Activated naive CD8-positive, alpha-beta T cell treated with anti-CD3 and anti-CD28 coated beads, Interleukin-2, amount 50 U/mL, for 16 hours (primary cell): ENCODE measurements around the gene SLC37A1.
A peak's percentile ranks its signal among the peaks of the same experiment; 100 is the strongest.

Experiments
- DNase-seq: peaks from one replicate; pipeline ENCODE4 v3.0.0-alpha.2; 2020; ENCODE audit warnings: low read depth, low spot score

SLC37A1 gene

DNA sequence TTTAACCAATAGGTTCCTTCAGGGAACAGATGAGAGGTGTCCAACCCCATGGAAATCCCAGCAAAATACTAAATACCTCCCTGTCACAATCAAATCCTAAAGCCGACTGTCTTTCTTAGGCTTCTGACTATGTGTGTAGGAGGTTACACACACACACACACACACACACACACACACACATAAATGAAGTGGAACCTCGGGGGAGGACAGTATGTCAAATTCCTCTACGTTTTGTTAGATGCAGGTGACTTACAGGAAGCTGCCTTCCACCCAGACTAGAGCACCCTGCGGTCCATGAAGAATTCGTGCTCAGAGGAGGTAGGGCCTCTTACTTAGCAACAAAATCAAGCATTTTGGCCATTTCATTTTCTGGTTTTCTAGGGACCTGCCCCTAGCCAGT, 34.1 kb upstream of the SLC37A1 start:
- DNase-seq, result no peak

DNA sequence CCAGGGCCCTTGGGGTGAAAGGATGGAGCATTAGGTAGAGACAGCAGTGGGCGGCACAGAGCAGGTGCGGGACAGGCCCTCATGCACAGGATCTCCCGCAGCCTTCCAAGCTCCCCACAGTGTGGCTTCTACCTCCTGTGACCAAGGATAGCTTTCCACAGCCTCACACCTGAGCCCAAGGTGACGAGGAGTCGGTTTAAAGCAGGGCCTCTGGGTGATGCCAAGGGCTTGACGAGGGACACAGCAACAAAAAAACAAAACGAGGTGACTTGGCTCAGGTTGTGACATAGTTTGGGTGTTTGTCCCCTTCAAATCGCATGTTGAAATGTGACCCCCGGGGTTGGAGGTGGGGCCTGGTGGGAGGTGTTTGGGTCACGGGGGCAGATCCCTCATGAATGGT, 32.9 kb upstream of the SLC37A1 start:
- DNase-seq, result no peak

DNA sequence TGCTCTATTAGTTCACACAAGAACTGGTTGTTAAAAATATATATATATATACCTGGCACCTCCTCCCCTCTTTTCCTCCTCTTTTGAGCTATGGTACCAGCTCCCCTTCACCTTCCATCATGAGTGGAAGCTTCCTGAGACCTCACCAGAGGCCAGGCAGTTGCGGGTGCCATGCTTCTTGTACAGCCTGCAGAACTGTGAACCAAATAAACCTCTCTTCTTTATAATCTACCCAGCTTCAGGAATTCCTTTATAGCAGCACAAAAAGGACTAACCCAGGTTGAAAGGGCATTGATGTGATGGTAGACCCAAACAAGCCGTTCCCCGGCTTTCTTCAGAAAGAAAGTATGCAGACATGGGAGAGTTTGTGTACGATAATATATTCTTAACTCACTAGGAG, 32.5 kb upstream of the SLC37A1 start:
- no peak for DNase-seq

DNA sequence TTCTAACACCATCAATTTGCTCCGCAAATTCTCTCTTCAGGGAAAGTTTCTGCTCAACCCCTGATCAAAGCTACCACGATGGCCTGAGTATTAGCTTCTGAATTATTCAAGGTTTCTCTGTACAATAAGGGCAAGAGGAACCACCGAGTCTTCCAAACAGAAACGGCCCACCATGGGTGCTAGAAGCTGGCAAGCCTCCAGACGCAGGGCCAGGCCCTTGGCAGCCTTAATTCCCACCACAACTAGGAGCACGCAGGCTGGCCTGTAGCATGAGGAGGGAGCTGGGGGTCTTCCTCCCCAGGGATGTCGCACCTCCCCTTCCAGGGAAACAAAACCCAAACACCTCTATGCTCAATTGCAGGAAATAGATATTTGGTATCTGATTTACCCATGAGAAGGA, 28.7 kb upstream of the SLC37A1 start:
- no peak for DNase-seq

DNA sequence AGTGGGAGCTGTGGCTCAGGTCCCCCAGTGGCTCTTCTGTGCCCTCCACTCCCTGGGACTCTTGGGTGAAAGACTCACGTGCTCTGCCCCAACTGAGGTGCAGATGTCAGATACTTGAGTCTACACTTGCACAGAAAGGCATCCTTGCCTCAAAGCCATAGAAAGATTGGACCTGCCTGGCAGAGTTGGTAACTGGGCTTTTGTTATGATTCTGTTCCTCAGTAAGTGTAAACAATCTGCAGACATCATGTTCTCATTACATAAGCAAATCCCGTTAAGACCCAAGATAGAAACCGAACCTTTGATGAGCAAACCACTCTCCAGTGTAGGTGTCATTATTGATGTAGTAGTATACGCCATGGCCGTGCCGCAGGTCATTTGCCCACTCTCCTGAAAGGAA, 27.6 kb upstream of the SLC37A1 start:
- no peak for DNase-seq

DNA sequence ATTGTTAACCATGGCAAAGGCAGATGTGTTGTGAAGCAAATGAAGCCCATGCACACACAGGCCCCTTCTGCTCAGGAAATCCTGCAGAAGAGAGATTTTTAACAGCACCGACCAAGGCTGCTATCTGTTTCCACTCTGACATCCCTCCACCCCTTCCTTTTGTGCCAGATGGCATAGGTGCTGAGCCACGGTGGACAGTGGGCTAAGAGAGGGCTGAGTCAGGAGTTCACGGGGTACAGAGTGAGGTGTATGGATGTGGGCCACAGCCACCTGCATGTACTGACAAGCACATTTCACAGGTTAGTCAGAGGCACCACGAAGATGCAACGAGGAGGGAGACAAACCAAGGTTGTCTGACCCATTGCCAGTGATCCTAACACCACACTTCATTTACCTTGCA, 27.1 kb upstream of the SLC37A1 start:
- no peak for DNase-seq

DNA sequence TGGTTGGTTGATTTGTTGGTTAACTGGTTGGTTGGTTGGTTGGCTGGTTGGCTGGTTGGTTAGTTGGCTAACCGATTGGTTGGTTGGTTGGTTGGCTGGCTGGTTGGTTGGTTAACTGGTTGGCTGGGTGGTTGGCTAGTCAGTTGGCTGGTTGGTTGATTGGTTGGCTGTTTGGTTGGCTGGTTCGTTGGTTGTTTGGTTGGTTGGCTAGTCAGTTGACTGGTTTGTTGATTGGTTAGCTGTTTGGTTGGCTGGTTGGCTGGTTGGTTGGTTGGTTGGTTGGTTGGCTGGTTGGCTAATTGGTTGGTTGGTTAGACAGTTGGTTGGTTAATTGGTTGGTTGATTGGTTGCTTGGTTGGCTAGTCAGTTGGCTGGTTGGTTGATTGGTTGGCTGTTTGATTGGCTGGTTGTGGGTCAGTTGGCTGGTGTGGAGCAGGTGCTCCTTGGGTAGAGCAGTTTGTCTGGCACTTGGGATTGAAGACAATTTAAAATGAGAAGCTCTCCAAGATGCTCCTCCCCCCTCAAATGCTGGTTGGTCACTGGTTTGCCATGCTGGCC, 24.6 kb upstream of the SLC37A1 start:
- DNase-seq, result no peak

DNA sequence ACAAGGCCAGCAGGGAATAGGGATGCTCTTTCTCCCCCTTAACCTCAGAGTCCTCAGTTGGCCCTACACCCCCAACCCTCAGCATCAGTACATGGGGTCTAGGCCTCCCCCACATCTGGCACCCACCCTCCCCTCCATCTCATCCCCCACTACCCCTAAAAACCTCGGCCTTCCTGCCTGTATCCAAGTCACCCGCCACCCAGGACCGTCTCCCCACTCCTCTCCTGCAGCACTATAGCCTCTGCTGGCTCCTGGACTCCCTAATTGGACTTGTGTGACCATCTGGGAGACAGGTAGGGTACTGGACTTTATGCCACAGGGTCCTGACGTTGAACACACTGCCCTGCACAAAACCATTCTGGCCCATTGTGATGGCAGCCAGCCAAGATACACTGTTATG, 23.7 kb upstream of the SLC37A1 start:
- DNase-seq, result no peak

DNA sequence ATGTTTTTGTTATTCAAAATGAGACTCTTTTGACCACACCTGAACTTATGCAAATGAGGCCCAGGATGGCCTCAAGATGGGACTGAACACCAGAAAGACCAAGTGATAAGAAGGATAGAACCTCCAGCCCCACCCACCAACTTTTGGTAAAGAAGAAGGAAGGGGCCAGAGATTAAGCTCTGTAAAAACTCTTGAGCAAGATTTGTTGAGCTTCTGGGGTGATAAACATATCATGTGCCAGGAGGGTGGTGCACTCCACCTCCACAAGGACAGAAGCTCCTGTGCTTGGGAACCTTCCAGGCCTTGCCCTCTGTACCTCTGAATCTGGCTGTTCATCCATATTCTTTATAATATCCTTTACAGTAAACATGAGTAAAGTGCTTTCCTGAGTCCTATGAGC, 22.9 kb upstream of the SLC37A1 start:
- no peak for DNase-seq

DNA sequence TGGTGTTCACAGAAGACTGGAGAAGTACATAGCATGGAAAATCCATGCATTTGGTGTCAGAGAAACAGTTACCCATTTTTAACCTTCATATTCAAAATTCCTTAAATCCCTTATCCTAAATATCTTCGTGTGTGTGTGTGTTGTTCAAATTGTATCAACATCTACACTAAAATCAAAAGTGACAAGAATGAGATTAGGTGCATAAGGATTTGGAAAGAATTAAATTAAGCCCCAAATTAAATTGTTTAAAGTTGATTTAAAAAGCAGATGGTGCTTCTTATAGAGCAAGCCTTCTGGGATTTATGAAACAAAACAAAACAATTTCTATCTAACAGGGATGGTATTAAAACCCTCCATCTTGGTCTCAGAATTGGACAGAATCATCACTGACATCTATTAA, 22.3 kb upstream of the SLC37A1 start:
- DNase-seq, result no peak

DNA sequence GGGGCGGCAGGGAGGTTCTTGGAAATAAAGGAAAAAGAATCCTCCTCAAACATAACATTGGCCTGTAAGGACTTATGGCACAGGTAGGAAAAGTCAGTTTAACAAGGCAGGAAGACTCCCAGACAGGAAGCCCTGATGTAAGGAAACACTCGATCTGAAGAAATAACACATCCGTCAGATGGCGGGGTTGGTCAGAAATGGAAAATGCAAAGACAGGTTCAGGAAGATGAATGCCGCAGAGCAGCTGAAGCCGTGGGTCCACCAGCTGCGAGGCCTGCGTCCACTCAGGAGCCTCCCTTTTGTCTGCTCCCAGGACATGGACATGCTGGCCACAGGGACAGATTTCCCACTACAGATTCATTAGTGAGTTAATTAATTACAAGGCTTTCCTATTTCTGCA, 21.5 kb upstream of the SLC37A1 start:
- DNase-seq, result no peak

DNA sequence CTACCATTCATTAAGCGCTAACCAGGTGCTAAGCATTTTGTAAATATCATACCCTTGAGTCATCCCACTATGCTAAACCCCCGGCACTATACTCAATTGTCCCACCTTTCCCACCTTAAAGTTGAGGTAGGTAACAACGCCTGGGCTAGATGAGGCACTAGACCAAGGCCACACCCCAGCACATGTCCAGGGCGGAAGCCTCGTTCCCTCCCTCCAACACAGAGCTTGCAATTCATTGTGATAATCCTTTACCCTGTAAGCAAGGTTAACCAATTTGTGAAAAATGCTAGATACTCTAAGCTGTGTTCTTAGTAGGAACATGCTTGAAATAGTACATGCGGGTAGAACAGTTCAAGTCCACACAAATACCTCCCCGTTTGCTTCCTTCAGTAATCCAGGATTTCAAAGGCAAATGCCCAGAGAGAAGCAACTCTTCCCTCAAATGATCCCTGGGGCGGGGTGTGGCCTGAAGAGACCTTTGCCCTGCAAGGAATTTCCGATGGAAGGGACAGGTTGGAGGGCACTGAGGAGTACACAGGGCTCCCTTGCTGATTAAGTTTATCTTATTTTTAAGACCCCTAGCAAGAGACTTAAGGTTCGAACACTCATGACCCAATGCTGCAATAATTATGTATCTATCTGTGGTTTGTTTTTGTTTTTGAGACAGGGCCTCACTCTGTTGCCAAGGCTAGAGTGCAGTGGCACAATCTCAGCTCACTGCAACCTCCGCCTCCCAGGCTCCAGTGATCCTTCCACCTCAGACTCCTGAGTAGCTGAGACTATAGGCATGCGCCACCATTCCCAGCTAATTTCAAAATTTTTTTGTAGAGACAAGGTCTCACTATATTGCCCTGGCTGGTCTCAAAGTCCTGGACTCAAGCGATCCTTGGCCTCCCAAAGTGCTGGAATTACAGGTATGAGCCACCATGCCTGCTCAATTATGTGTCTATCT, 20.3 kb upstream of the SLC37A1 start:
- no peak for DNase-seq

DNA sequence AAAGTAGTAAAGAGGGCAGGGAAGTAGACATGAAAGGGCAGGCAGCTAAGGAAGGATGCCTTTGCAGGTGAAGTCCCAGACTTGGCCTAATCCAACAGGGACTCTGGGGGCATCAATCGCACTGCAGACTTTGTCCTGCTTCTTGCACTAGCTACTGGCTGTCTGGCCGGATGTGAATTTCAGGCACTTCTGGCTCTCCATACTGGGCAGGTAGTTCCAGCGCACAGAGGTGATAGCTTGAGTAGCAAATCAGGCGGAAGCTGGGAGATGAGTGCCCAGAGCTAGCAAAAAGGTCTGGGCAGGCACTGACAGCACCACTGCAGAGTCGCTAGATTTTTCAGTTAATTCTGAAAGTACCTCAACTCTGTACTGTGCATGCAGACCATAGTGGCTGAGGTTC, 18.6 kb upstream of the SLC37A1 start:
- DNase-seq, result no peak

DNA sequence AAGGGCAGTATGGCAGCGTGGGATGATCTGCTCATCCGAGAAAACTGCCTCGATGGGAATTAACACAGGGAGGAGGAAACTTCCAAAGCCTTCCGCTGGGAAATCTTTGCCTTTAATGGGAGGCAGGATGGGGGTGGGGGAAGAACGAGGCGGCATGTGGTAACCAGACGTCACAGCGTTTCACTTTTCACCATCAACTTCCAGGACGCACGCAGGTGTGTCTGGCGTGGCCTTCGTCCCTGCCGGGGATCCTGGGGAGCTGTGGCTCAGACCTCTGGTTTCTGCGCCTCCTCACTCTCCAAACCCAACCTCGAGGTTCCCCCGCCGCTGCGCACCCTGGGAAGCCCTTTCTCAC, 17.9 kb upstream of the SLC37A1 start:
- no peak for DNase-seq

DNA sequence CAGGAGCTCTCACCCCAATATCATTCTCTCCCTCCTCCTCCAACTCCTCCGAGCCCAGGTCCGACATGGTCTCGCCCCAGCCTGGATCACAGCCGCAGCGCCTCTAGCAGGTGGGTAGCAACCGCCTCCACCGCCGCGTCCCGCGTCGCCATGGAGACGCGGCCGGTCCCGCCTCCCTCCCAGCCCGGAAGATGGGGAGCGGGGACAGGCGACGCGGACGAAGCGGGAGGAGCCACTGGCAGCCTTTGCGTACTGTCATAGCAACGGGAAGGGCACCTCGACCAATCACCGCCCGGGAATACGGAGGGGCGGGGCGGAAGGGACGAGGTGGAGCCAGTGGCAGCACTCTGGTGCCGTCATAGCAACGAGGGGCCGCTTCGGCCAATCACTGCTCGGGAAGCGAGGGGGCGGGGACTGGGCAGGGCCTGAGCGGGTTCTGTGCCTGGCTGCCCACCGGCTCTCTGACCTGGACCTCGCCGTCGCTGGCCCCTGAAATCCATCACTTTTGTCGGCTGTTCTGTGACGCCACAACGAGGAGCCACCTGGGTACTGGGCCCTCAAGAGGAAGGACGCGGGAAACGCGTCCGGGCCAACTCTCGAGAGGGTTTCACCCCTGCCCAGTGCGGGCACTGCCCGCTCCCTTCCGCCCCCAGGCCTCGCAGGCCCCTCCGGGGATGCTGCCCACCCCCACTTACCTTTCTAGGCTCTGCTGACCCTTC, 17.4 kb upstream of the SLC37A1 start, which contains the start of gene RSPH1:
RSPH1 (minus strand) TSS at position 105 of the 719 bp plus-strand sequence; CDS start at position 67, 38 bp downstream.
- peak; percentile 99 for DNase-seq

DNA sequence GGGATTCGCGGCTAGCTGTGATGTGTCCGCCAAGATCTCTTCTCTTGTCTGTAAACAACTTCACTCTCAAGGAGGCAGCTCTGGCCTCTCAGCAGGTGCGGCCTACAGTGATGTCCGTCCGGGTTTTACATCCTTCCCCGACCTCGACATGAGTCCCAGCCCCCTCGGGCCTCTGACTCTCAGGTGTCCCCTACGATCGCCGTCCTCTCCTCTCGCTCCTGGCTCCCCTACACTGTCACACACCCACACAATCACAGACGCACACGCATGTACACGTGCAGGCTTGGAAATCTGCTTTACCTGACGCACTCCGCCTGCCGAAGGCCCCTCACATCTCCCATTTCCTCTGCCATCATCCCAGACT, 16.8 kb upstream of the SLC37A1 start:
- no peak for DNase-seq

DNA sequence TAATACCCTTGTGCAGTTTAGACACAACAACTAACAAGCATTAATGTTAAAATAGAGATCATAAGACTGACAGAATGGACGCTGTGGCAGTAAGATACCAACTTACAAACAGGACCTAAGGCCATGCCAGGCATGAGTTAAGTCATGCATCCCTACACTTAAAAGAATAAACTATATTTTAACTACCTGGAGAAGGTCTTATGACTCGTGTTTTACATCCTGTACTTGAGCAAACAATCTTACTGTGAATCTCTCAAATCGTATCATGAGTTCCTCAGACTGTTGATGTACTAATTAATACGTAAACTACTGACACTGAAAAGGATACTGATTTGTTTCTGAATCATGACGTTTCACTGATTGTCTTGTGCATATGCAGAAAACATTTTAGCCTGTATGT, 15.6 kb upstream of the SLC37A1 start:
- DNase-seq, result no peak

DNA sequence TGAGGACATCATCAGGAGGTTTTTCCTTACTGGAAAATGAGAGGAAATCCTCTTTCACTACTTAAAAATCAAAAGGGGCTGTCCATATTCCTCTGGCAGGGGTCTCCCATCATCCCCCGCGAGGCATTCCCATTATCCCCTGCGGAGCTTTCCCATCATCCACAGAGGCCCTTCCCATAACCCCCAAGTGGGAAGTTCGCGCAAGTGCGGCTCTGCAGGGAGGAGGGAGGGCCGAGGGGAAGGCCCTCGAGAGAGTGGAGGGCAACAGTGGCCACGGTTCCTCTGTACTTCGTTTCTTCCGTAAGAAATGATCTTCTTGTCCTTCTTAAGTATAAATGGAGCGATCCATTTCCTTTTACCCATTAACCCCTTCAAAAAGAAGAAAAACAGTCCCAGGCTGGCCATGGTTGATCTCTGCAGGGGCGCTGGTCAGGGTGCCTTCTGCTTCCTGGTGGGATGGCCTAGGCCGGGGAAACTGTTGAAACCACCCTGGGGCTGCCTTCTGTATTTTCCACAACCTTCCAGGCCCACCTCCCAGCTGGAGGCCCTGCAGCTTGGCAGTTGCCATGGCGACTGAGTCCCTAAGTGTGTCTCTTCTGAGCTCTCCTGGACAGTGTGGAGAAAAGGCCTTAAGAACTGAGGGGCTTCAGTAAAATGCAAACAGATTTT, 14.1 kb upstream of the SLC37A1 start:
- DNase-seq, result no peak

DNA sequence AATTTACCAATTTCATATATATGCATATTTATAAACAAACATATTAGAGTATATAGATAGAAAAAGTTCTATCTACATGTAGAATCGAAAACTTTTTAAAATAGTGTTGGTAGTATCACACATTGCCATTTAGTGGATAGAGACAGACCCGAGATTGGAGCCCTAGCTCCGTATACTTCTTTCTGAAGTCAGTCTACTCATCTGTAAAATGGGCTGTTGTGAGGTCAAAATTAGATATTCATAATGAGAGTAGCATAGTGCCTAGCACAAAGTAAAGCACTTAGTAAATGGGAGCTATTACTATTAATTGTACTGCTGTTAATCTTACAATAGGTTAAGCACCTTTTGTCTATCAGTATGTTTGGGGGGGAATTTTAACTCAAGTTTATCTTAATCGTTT, 13.4 kb upstream of the SLC37A1 start:
- DNase-seq, result no peak

DNA sequence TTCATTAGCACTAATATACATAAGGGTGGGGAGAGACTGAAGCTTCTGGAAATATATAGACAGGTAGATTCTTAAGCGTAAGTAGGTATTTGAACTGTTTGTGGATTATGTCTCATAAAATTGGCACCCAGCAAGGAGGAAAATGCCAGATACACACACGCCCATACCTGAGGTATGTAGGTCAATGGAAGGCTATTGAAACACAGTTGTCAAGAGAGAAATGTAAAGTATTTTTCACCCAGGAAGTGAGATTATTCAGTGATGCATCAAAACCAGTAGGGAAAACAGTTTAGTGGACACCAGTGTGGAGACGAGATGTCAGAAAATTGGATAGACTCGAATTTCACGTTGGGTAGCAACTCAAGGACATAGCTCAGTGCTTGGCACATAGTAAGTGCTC, 12.9 kb upstream of the SLC37A1 start:
- DNase-seq, result no peak

DNA sequence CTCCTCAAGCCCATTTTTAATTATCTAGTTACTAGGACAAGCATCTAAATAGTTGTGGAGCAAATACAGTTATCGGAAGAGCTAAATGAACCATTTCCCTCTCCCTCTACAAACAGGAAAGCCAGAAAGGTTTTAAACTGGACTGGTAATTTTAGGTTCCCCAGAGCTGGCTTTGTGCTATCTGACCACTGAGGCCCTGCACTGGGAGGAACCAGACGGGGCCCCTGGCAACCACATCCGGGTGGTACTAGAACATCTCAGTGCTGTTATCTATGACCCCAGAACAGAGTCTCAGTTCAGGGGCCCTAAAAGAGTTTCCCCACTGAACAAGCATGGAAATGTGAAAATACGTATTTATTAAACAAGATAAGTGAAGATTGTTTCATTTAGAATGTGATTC, 9.9 kb upstream of the SLC37A1 start:
- no peak for DNase-seq

DNA sequence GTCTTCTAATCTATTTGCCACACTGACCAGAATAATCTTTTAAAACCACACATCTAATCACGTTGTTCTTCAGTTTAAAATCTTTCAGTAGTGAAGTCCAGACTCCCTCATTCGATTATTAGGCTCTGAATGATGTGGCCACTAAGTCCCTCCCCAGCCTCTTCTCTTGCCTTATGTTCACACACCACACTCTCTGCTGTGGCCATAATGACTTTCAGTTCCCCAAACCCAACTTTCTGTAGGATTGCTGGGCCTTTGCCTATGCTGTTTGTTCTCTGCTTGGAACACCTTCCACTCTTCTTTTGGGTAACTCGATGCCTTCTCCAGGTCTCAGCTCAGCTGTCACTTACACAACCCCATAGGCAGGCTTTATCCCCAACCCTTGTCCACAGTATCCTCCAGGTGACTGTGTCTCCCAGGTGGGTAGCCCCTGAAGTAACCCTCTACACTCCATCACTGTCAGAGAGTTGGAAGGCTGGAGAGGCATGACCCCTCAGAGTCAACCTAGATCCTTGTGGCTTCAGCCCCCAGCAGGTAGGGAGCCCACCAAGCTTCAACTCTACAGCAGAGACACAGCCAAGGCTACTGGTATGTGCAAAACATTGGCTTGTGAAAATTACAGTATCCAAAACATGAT, 8.4 kb upstream of the SLC37A1 start:
- no peak for DNase-seq
